HK-2 (cell line): ENCODE results near the gene CASK.
"Not testable (repeated sequence)": the region's sequence is repeated elsewhere in the genome, so short reads cannot be mapped to it uniquely, and the experiment has no call there.

Experiments used
- DNase-seq: peaks from one replicate; pipeline ENCODE4 v3.0.0-alpha.2; 2018; ENCODE audit not compliant: unreplicated experiment

Gene CASK

GRCh38 chrX:41734530-41734929 is 188.8 kb downstream of the CASK start:
- no peak for DNase-seq

- no peak for DNase-seq
Observed at GRCh38 chrX:41733939-41734338, 189.4 kb downstream of the CASK start.

GRCh38 chrX:41732260-41732659 is 191.1 kb downstream of the CASK start:
- DNase-seq = no peak

- no peak for DNase-seq
Observed at GRCh38 chrX:41730081-41730480, 193.3 kb downstream of the CASK start.

- no peak for DNase-seq
Observed at GRCh38 chrX:41728125-41728524, 195.2 kb downstream of the CASK start.

GRCh38 chrX:41723826-41724225 is 199.5 kb downstream of the CASK start, which contains the start of gene GPR82:
Gene GPR82, plus strand, starts transcription at chrX:41724181. Its CDS starts 2,846 bp downstream, at chrX:41727027.
- no peak for DNase-seq

GRCh38 chrX:41722816-41723618 is 200.3 kb downstream of the CASK start:
- DNase-seq = no peak

- DNase-seq = no peak
Observed at GRCh38 chrX:41722214-41722613, 201.1 kb downstream of the CASK start.

GRCh38 chrX:41721590-41721989 is 201.8 kb downstream of the CASK start:
- no peak for DNase-seq

- DNase-seq = no peak
Observed at GRCh38 chrX:41720125-41720779, 203.1 kb downstream of the CASK start.

- not testable (repeated sequence) for DNase-seq
Observed at GRCh38 chrX:41719610-41720009, 203.7 kb downstream of the CASK start.

- DNase-seq = no peak
Observed at GRCh38 chrX:41718481-41719235, 204.7 kb downstream of the CASK start.

- DNase-seq = no peak
Observed at GRCh38 chrX:41716767-41717473, 206.4 kb downstream of the CASK start.

- DNase-seq = no peak
Observed at GRCh38 chrX:41716222-41716621, 207.1 kb downstream of the CASK start.

GRCh38 chrX:41711021-41711667 is 212.2 kb downstream of the CASK start:
- no peak for DNase-seq

- DNase-seq = no peak
Observed at GRCh38 chrX:41708486-41708885, 214.9 kb downstream of the CASK start.

- DNase-seq = no peak
Observed at GRCh38 chrX:41707218-41707617, 216.1 kb downstream of the CASK start.

- no peak for DNase-seq
Observed at GRCh38 chrX:41705680-41706374, 217.5 kb downstream of the CASK start.

GRCh38 chrX:41705042-41705441 is 218.3 kb downstream of the CASK start:
- no peak for DNase-seq

- no peak for DNase-seq
Observed at GRCh38 chrX:41703574-41704029, 219.8 kb downstream of the CASK start.

- DNase-seq = no peak
Observed at GRCh38 chrX:41695426-41695825, 227.9 kb downstream of the CASK start.
